Omental fat pad (tissue), 4 donors: Measurements from ENCODE around the gene CALN1. TPM values are rescaled to one million over a fixed set of nuclear protein-coding genes. Genes with fewer than 3 reads are reported as not detected.
"Not testable (repeated sequence)": the region's sequence is repeated elsewhere in the genome, so short reads cannot be mapped to it uniquely, and the experiment has no call there.

Source experiments
- ATAC-seq: fragments of 150-250 bp; one replicate; pipeline ENCODE4 v1.9.1; 2016; ENCODE audit warnings: mild to moderate bottlenecking, moderate library complexity; ENCODE audit not compliant: low FRiP score
- DNase-seq: peaks from one replicate; pipeline ENCODE4 v3.0.0-alpha.2; 2019; ENCODE audit warnings: low spot score
- CTCF ChIP-seq, 3 donors: fragments of 450-650 bp; IDR thresholded peaks; one replicate each; pipeline ENCODE4 v1.5.1; 2016 to 2017; ENCODE audit warnings: antibody characterized with exemption in 3 of 3, mild to moderate bottlenecking in 3 of 3, moderate library complexity in 2 of 3
- total RNA-seq, 4 donors: library from RNA; depleted of rRNA; stranded (reverse); fragments of >200 nt; gene quantifications; one replicate each; pipeline ENCODE4 v1.1.0, GENCODE V29; 2016

The CALN1 gene
- total RNA-seq, 4 donors from 2014 or later, result 0.16 TPM; not detected in 3

GRCh38 chr7:72080341-72080766 is 331.8 kb downstream of the CALN1 start:
- ATAC-seq (no peak), DNase-seq (no peak)
- no peak for TF ChIP-seq CTCF (IDR thresholded peaks at IDR 0.05)

- no peak for ATAC-seq
- DNase-seq, result no peak
- TF ChIP-seq CTCF (IDR thresholded peaks at IDR 0.05), result no peak
These were observed 333.3 kb downstream of the CALN1 start for GRCh38 chr7:72078856-72079255.

GRCh38 chr7:72078301-72078700 is 333.8 kb downstream of the CALN1 start:
- TF ChIP-seq CTCF (IDR thresholded peaks at IDR 0.05), result no peak

GRCh38 chr7:72077786-72078185 is 334.4 kb downstream of the CALN1 start:
- TF ChIP-seq CTCF (IDR thresholded peaks at IDR 0.05), result no peak
- ATAC-seq, result no peak

More at GRCh38 chr7:72078301-72078700, 333.8 kb downstream of the CALN1 start:
- ATAC-seq (no peak), DNase-seq (no peak)

GRCh38 chr7:72072901-72073300 is 339.2 kb downstream of the CALN1 start:
- TF ChIP-seq CTCF (IDR thresholded peaks at IDR 0.05), result no peak
- no peak for DNase-seq
- no peak for ATAC-seq

More at GRCh38 chr7:72077786-72078185, 334.4 kb downstream of the CALN1 start:
- no peak for DNase-seq

- no peak for DNase-seq
- ATAC-seq, result no peak
- TF ChIP-seq CTCF (IDR thresholded peaks at IDR 0.05), result no peak
These were observed 342.9 kb downstream of the CALN1 start for GRCh38 chr7:72069263-72069662.

- not testable (repeated sequence) for ATAC-seq, DNase-seq
These were observed 346.4 kb downstream of the CALN1 start for GRCh38 chr7:72065764-72066163.

- ATAC-seq (no peak), DNase-seq (no peak)
- TF ChIP-seq CTCF (IDR thresholded peaks at IDR 0.05), result no peak
These were observed 347.2 kb downstream of the CALN1 start for GRCh38 chr7:72064916-72065315.
